Small intestine (tissue), 7 donors: ENCODE data around the gene NHS. TPM values are rescaled to one million over a fixed set of nuclear protein-coding genes. Genes with fewer than 3 reads are reported as not detected.

Experiments used
- DNase-seq, 2 donors: peaks; one replicate each; pipeline versions ENCODE4 v3.0.0 to v3.0.0-alpha.2; 2013
- FAIRE-seq: peaks from 2 replicates; lab custom pipeline; 2012; peaks lifted over from hg19 to GRCh38; lab: Jason Lieb, UNC
- H3K27ac ChIP-seq, 3 donors: one replicate each; pipeline ENCODE4 v1.5.1; 2013; ENCODE audit warnings: low read length in 2 of 3, mild to moderate bottlenecking in 2 of 3, control low read depth in 1 of 3, inconsistent platforms in 1 of 3, low read depth in 1 of 3, moderate library complexity in 1 of 3
- H3K27me3 ChIP-seq, 3 donors: one replicate each; pipeline ENCODE4 v1.6.1; 2013; ENCODE audit warnings: low read length in 3 of 3, inconsistent platforms in 1 of 3; ENCODE audit not compliant: control insufficient read depth in 3 of 3, insufficient read depth in 3 of 3
- H3K36me3 ChIP-seq, 3 donors: one replicate each; pipeline ENCODE4 v1.6.1; 2013; ENCODE audit warnings: low read length in 3 of 3, inconsistent platforms in 1 of 3, low read depth in 1 of 3, mild to moderate bottlenecking in 1 of 3, moderate library complexity in 1 of 3; ENCODE audit not compliant: control insufficient read depth in 3 of 3, insufficient read depth in 2 of 3
- H3K4me1 ChIP-seq, 3 donors: one replicate each; pipeline ENCODE4 v1.6.1; 2013; ENCODE audit warnings: low read length in 2 of 3, inconsistent platforms in 1 of 3, low read depth in 1 of 3, mild to moderate bottlenecking in 1 of 3, moderate library complexity in 1 of 3; ENCODE audit not compliant: control insufficient read depth in 3 of 3, insufficient read depth in 2 of 3
- H3K4me3 ChIP-seq, 3 donors: one replicate each; pipeline ENCODE4 v1.5.1; 2013; ENCODE audit warnings: low read length in 3 of 3, control low read depth in 1 of 3, inconsistent platforms in 1 of 3, low read depth in 1 of 3, mild to moderate bottlenecking in 1 of 3, moderate library complexity in 1 of 3
- H3K9me3 ChIP-seq, 2 donors: one replicate each; pipeline ENCODE4 v1.6.1; 2013; ENCODE audit warnings: low read depth in 1 of 2, low read length in 1 of 2; ENCODE audit not compliant: control insufficient read depth in 2 of 2, insufficient read depth in 1 of 2
- WGBS, 3 donors: extraction: QIAGEN DNeasy Blood & Tissue Kit; methylation state at CpG; one replicate each; pipeline ENCODE4 v1.1.7; 2013; 5-methylcytosine and 5-hydroxymethylcytosine counted together
- polyA plus RNA-seq, 4 donors: library from polyadenylated mRNA; stranded (reverse) in 3 of 4; unstranded in 1 of 4; fragments of 200-250 nt in 3 of 4; fragments of 120-200 nt in 1 of 4; gene quantifications; one replicate each; pipeline versions ENCODE4 v1.2.1 to v1.2.3, GENCODE V29; 2013
- donor health status: healthy with polysubstance abuse.
- donor health status: control.
- donor health status: control.
- donor health status: Bipolar disorder and iron deficiency.
- donor health status: healthy.

The NHS gene
- polyA plus RNA-seq, 4 donors: under 0.01 to 5.8 (median 0.79) TPM

- Histone ChIP-seq H3K9me3 (no peaks in the 10 kb centered on the region), H3K27me3 (no peaks in the 10 kb centered on the region), H3K4me1 (no peaks in the 10 kb centered on the region), H3K36me3 (no peaks in the 10 kb centered on the region), H3K27ac (no peak overlapping the region), H3K4me3 (no peak overlapping the region)
- FAIRE-seq (no peak), DNase-seq (no peak)
- WGBS, 3 donors: 63 to 71% (median 70%) methylated on average over 8 of the region's 8 CpGs
These were observed 398.3 kb downstream of the NHS start for GRCh38 chrX:17773221-17773876.

- Histone ChIP-seq H3K27me3 (no peaks in the 10 kb centered on the region), H3K4me3 (no peak overlapping the region), H3K9me3 (no peaks in the 10 kb centered on the region), H3K27ac (no peak overlapping the region), H3K36me3 (no peaks in the 10 kb centered on the region), H3K4me1 (no peaks in the 10 kb centered on the region)
- WGBS, 3 donors: 79 to 92% (median 90%) methylated on average over 1 of the region's 1 CpG
- FAIRE-seq (no peak), DNase-seq (no peak)
These were observed 399.1 kb downstream of the NHS start for GRCh38 chrX:17774053-17774452.

DNA sequence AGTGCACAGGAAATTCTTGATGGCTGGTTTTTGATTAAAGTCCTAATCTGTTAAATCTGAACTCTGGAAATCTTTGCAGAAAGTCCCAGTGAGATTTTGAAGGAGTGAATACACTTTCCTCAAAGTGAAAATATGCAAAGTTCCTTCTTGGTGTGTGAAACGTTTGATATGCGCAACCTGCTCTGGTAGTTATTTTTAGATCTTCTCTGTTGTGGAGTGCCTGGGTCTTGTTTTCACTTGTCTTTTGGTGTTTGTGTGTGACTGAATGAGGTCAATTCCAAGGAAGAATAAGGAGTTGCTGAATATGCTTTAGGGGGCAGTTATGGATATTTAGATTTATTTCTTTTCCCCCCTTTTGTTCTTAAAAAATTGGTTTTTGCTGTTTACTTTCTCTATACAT lies 404.0 kb downstream of the NHS start:
- Histone ChIP-seq H3K36me3 (no peaks in the 10 kb centered on the region), H3K27ac (no peak overlapping the region), H3K4me3 (no peak overlapping the region), H3K27me3 (no peaks in the 10 kb centered on the region), H3K4me1 (no peaks in the 10 kb centered on the region), H3K9me3 (no peaks in the 10 kb centered on the region)
- no peak for FAIRE-seq
- WGBS, 3 donors: 55 to 62% (median 57%) methylated on average over 2 of the region's 2 CpGs
- no peak for DNase-seq

DNA sequence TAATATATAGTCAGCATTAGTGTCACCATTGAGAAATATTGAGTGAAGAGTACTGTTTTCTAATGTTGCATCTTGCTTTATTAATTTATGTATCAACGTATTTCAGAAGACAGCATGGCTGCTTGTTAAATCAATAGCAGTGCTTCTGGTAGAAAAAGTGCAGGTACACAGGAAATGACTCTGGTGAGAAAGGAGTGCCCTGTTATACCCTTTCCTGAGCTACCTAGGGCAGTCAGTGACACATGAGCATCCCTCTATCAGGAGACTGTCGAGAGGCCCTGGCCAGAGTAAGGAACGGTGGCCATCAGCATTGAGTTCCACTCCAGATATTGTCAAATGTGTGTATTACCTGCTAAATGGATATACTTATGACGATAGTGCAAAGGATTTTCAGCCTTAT lies 404.4 kb downstream of the NHS start:
- no peaks in the 10 kb centered on the region for H3K36me3 ChIP-seq
- no peak overlapping the region for H3K4me3 ChIP-seq
- DNase-seq: no peak
- FAIRE-seq: no peak
- 77 to 93% (median 89%) methylated on average over 4 of the region's 4 CpGs for WGBS, 3 donors
- no peaks in the 10 kb centered on the region for H3K4me1 ChIP-seq
- H3K27me3 ChIP-seq: no peaks in the 10 kb centered on the region
- no peaks in the 10 kb centered on the region for H3K9me3 ChIP-seq
- no peak overlapping the region for H3K27ac ChIP-seq
